Psoas muscle (tissue), 8 donors: ENCODE data around the gene RNH1. TPM values are rescaled to one million over a fixed set of nuclear protein-coding genes. Genes with fewer than 3 reads are reported as not detected.

Source experiments
- ATAC-seq, 4 donors: fragments of 200-7000 bp; cut with Tn5 transposase; one replicate each; pipeline ENCODE4 v1.9.1; 2020; ENCODE audit warnings: moderate library complexity in 3 of 4, mild to moderate bottlenecking in 2 of 4
- DNase-seq, 2 donors: peaks; one replicate each; pipeline ENCODE4 v3.0.0-alpha.2; 2020
- H3K27ac ChIP-seq: fragments of 200-600 bp; one replicate; pipeline ENCODE4 v1.8.0; 2022
- H3K27me3 ChIP-seq, 3 donors: fragments of 200-600 bp in 1 of 3; one replicate each; pipeline versions ENCODE4 v1.6.1 to v1.8.0; 2013 to 2022; ENCODE audit warnings: low read length in 2 of 3, mild to moderate bottlenecking in 2 of 3, moderate library complexity in 1 of 3; ENCODE audit not compliant: insufficient read depth in 3 of 3
- H3K36me3 ChIP-seq, 2 donors: fragments of 200-600 bp in 1 of 2; one replicate each; pipeline versions ENCODE4 v1.6.1 to v1.8.0; 2013 to 2022; ENCODE audit warnings: low read depth in 1 of 2, mild to moderate bottlenecking in 1 of 2, moderate library complexity in 1 of 2; ENCODE audit not compliant: insufficient read depth in 1 of 2
- H3K4me1 ChIP-seq: fragments of 200-600 bp; one replicate; pipeline ENCODE4 v1.8.0; 2022
- H3K4me3 ChIP-seq: fragments of 200-600 bp; one replicate; pipeline ENCODE4 v1.8.0; 2022; ENCODE audit warnings: mild to moderate bottlenecking
- H3K9me3 ChIP-seq: fragments of 200-600 bp; one replicate; pipeline ENCODE4 v1.8.0; 2022
- WGBS, 3 donors: extraction: QIAGEN DNeasy Blood & Tissue Kit; methylation state at CpG; one replicate each; pipeline versions ENCODE4 v1.1.6 to v1.1.7; 2013; 5-methylcytosine and 5-hydroxymethylcytosine counted together
- intact Hi-C, 2 donors: fragments of 100-400 bp; cut with DNase I; formaldehyde crosslinking; loops; one replicate each; pipeline versions ENCODE4 v1.11.0 to v1.14.2; 2022
- polyA plus RNA-seq, 3 donors: library from polyadenylated mRNA; stranded (reverse); fragments of 200-250 nt; gene quantifications; one replicate each; pipeline ENCODE4 v1.2.3, GENCODE V29; 2013
- total RNA-seq, 4 donors: library from RNA; stranded (reverse); fragmentation: NEBNext Ultra II Directional in 2 of 4; extraction: Animal tissue kit (Norgen Biotek cat#: 25700) in 2 of 4; gene quantifications; one replicate each; pipeline versions ENCODE4 v1.2.1 to v1.2.4, GENCODE V29; 2021 to 2023
- TF ChIP-seq, protein P1 (sequence below): fragments of 200-600 bp; IDR thresholded peaks from one replicate; pipeline ENCODE4 v1.8.0; 2022; ENCODE audit warnings: antibody characterized with exemption
- donor health status: healthy with polysubstance abuse.
- donor health status: DM: no; HTN: no; CAD: no; lungs with moderate emphysema.
- donor health status: Bipolar disorder and iron deficiency.
- donor health status: healthy.
- donor health status: DM: yes; HTN: yes; CAD: no.
- donor health status: DM: no; HTN: no; CAD: no.
- donor health status: DM: no; HTN: no; CAD: no.
- donor health status: DM: yes; HTN: yes; CAD: no.

The RNH1 gene
- total and polyA plus RNA-seq, 7 donors = 103 to 181 (median 106) TPM

DNA sequence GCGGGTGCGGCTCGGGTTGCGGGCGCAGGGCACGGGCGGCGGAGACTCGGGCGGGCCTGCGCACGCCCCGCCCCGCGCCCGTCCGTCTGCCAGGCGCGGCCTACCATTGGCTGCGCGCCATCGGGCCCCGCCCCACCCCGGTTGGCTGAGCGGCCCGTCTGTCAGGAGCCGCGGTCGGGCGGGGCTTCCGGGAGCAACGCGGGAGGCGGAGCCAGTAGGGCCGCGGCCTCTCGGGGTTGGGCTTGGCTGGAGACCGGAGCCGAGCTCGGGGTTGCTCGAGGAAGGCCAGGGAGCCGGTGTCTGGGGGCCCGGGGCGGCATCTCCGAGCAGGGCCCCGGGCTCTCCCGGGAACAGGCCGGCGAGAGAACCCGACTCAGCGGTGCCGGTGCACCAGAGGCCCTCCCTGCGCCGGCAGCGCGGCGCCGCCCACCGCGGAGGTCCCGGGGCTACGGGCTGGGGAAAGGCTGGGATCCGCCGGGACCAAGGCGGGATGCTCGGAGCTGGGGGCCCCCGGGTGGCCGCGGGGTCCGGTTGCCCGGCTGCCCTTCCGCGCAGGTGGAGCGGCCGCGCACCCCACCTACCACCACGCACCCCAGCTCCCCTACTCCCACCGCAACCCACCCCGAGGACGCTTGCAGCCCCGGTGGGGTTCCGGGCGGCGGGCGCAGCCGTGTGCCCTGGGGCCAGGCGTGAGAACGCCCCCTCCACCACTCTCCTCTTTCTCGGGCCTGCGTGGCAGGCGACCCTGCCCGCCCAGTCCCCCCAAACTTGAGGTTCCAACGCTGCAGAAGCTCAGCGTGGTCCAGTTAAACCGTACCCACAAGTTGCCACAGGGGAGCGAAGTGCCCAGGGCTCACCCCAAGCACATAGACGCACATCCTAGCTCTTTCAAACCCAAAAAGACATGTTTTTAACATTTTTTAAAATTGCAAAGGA, 28.7 kb upstream of the RNH1 start, which contains the start of gene HRAS:
Gene HRAS (minus strand): TSS at position 58 of the 936 bp plus-strand sequence.
- peak within 1 kb of the TSS; percentile 90 for H3K27ac ChIP-seq
- TF ChIP-seq, protein P1, sequence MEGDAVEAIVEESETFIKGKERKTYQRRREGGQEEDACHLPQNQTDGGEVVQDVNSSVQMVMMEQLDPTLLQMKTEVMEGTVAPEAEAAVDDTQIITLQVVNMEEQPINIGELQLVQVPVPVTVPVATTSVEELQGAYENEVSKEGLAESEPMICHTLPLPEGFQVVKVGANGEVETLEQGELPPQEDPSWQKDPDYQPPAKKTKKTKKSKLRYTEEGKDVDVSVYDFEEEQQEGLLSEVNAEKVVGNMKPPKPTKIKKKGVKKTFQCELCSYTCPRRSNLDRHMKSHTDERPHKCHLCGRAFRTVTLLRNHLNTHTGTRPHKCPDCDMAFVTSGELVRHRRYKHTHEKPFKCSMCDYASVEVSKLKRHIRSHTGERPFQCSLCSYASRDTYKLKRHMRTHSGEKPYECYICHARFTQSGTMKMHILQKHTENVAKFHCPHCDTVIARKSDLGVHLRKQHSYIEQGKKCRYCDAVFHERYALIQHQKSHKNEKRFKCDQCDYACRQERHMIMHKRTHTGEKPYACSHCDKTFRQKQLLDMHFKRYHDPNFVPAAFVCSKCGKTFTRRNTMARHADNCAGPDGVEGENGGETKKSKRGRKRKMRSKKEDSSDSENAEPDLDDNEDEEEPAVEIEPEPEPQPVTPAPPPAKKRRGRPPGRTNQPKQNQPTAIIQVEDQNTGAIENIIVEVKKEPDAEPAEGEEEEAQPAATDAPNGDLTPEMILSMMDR = no peak

DNA sequence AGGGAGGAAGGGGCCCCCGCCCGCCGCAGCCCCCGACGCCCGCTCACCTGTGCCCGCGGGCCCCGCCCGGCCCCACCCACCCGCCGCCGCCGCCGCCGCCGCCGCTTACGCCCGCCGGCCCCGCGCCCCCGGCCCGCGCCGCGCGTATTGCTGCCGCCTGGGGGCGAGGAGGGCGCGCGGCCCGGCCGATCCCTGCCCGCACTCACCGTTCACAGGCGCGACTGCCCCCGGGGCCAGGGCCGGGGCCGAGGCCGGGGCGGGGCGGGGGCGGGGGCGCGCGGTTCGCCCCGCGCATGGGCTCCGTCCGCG, 28.1 kb upstream of the RNH1 start:
- Histone ChIP-seq H3K9me3 (no peaks in the 10 kb centered on the region), H3K4me1 (peaks cover 30% of the 10 kb centered on the region), H3K36me3 (peaks cover 0 to 29% of the 10 kb centered on the region in 2 donors), H3K4me3 (peak overlapping the region; percentile 73), H3K27me3 (peaks cover 0 to 16% (median 0%) of the 10 kb centered on the region in 3 donors), H3K27ac (peak overlapping the region; percentile 90)
- intact Hi-C loops = no loop called here
- 1% methylated on average over 52 of the region's 56 CpGs; no CpG with 5 or more reads in 2 of the 3 donors for WGBS, 3 donors
- DNase-seq (no peak), ATAC-seq (no peak)
- TF ChIP-seq, protein P1 = no peak

More for the DNA sequence above, 28.7 kb upstream of the RNH1 start, which contains the start of gene HRAS:
- peak within 1 kb of the TSS; percentile 81 for H3K4me3 ChIP-seq
- intact Hi-C loops = no loop called here
- H3K9me3 ChIP-seq = no peaks in the 10 kb centered on the region
- DNase-seq = peak; percentile 94 to 97
- H3K36me3 ChIP-seq = peaks cover 0 to 29% of the 10 kb centered on the region in 2 donors
- peak; percentile 85 to 93 (median 91) for ATAC-seq
- 2 to 7% (median 6%) methylated on average over 41 to 97 of the region's 97 CpGs for WGBS, 3 donors
- peaks cover 30% of the 10 kb centered on the region for H3K4me1 ChIP-seq
- H3K27me3 ChIP-seq = peaks cover 0 to 16% (median 0%) of the 10 kb centered on the region in 3 donors

DNA sequence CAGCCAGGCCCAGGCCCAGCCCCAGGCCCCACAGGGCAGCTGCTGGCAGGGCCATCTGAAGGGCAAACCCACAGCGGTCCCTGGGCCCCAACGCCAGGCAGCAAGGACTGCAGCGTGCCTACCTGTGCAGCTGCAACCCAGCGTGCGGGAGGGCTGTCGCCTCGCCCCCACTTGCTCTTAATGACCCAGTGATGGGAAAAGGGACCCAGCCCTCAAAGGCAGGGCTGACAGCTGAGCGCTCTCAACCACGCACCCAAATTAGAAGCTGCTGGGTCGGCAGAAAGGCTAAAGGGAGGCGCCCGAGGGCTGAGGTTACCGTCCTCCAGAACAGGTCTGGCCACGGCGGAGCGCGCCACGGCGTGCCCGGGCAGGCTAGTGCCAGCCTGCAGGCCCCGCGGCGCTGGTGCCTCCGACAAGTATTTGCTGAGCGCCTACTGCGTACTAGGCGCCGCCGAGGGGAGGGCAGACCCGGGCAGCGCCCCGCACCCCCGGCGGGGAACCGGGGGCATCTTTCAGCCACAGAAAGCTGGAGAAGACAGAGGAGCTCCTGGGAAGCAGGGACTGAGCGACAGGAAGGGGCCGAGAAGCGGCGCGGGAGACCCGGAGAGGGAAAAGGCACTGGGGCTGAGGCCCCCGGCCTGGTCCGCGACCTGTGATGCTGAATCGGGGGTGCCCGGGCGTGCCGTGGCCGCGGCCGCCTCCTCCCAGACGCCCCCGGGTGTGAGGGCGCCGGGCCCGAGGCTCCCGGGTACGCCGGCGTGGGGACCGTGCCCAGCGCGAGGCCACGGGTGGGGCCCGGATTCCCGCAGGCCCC, 27.6 kb upstream of the RNH1 start:
- DNase-seq = peak in 1 of 2 donors; percentile 77
- ATAC-seq = peak; percentile 14 to 68 (median 56)
- H3K27me3 ChIP-seq = peaks cover 0 to 12% (median 0%) of the 10 kb centered on the region in 3 donors

DNA sequence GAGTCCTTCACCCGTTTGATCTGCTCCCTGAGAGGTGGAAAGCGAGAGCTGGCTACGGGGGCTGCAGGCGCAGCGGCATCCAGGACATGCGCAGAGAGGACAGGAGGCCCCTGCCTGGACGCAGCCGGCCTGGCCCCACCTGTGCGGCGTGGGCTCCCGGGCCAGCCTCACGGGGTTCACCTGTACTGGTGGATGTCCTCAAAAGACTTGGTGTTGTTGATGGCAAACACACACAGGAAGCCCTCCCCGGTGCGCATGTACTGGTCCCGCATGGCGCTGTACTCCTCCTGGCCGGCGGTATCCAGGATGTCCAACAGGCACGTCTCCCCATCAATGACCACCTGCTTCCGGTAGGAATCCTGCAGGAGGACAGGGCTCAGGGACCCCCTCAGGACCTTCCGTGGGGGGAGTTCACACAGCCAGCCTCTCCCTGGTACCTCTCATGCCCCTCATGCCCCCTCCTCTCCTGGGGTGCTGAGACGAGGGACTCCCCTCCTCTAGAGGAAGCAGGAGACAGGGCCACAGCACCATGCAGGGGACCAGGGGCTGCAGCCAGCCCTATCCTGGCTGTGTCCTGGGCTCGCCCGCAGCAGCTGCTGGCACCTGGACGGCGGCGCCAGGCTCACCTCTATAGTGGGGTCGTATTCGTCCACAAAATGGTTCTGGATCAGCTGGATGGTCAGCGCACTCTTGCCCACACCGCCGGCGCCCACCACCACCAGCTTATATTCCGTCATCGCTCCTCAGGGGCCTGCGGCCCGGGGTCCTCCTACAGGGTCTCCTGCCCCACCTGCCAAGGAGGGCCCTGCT, 26.7 kb upstream of the RNH1 start:
- H3K4me1 ChIP-seq = peaks cover 38% of the 10 kb centered on the region
- intact Hi-C loops = no loop called here
- DNase-seq (peak in 1 of 2 donors; percentile 53), ATAC-seq (no peak)
- peaks cover 0 to 29% of the 10 kb centered on the region in 2 donors for H3K36me3 ChIP-seq
- H3K9me3 ChIP-seq = no peaks in the 10 kb centered on the region
- TF ChIP-seq, protein P1 = no peak
- H3K27me3 ChIP-seq = peaks cover 0 to 11% (median 0%) of the 10 kb centered on the region in 3 donors
- peak overlapping the region; percentile 90 for H3K27ac ChIP-seq
- peak overlapping the region; percentile 73 for H3K4me3 ChIP-seq
- WGBS, 3 donors = 84 to 87% (median 86%) methylated on average over 36 to 37 of the region's 37 CpGs

More for the DNA sequence above, 27.6 kb upstream of the RNH1 start:
- peak overlapping the region; percentile 90 for H3K27ac ChIP-seq
- intact Hi-C loops = no loop called here
- WGBS, 3 donors = 5 to 10% (median 7%) methylated on average over 35 to 66 of the region's 66 CpGs
- TF ChIP-seq, protein P1 = no peak
- H3K9me3 ChIP-seq = no peaks in the 10 kb centered on the region
- H3K4me1 ChIP-seq = peaks cover 30% of the 10 kb centered on the region
- H3K4me3 ChIP-seq = peak overlapping the region; percentile 73
- peaks cover 0 to 29% of the 10 kb centered on the region in 2 donors for H3K36me3 ChIP-seq
